KMS-11 (cell line): ENCODE data around the gene DCTN4.

Experiments used
- H2AFZ ChIP-seq: fragments of 200-600 bp; sonication (generic); 2 replicates; pipeline ENCODE4 v1.6.1; 2016; ENCODE audit warnings: antibody characterized with exemption, mixed run types, low read depth
- H3K27ac ChIP-seq: fragments of 200-600 bp; sonication (generic); 2 replicates; pipeline ENCODE4 v1.6.1; 2016; ENCODE audit warnings: mild to moderate bottlenecking, mixed run types
- H3K27me3 ChIP-seq: fragments of 200-600 bp; sonication (generic); 2 replicates; pipeline ENCODE4 v1.6.1; 2017; ENCODE audit warnings: mild to moderate bottlenecking, low read depth, mixed run types, moderate library complexity; ENCODE audit not compliant: insufficient read depth
- H3K36me3 ChIP-seq: fragments of 200-600 bp; sonication (generic); 2 replicates; pipeline ENCODE4 v1.6.1; 2017; ENCODE audit warnings: mild to moderate bottlenecking, mixed run types; ENCODE audit not compliant: insufficient read depth
- H3K4me1 ChIP-seq: fragments of 200-600 bp; sonication (generic); 2 replicates; pipeline ENCODE4 v1.6.1; 2016; ENCODE audit warnings: mild to moderate bottlenecking, low read depth, mixed run types; ENCODE audit not compliant: poor library complexity, severe bottlenecking
- H3K4me2 ChIP-seq: fragments of 200-600 bp; sonication (generic); 2 replicates; pipeline ENCODE4 v1.7.0; 2016; ENCODE audit warnings: mild to moderate bottlenecking, mixed run types
- H3K4me3 ChIP-seq: fragments of 200-600 bp; sonication (generic); IDR thresholded peaks from 2 replicates; pipeline ENCODE4 v1.6.1; 2017; ENCODE audit warnings: low read depth, low read length, mixed read lengths; ENCODE audit not compliant: insufficient read depth
- H3K79me2 ChIP-seq: fragments of 200-600 bp; sonication (generic); 2 replicates; pipeline ENCODE4 v1.6.1; 2016; ENCODE audit warnings: low read depth, mixed run types; ENCODE audit not compliant: insufficient read depth
- H3K9ac ChIP-seq: fragments of 200-600 bp; sonication (generic); 2 replicates; pipeline ENCODE4 v1.6.1; 2016; ENCODE audit warnings: mild to moderate bottlenecking, mixed run types
- H4K20me1 ChIP-seq: fragments of 200-600 bp; sonication (generic); 2 replicates; pipeline ENCODE4 v1.6.1; 2016; ENCODE audit warnings: mild to moderate bottlenecking, mixed run types; ENCODE audit not compliant: insufficient read depth
- CTCF ChIP-seq: fragments of 200-600 bp; sonication (generic); conservative IDR thresholded peaks from 2 replicates; pipeline ENCODE4 v1.6.1; 2017; ENCODE audit warnings: low read depth, mild to moderate bottlenecking, antibody characterized with exemption, low read length, moderate library complexity, mixed read lengths

DCTN4 gene

GRCh38 chr5:150777685-150778084 is 18.9 kb upstream of the DCTN4 start:
- no peak overlapping the region for H3K27ac ChIP-seq
- no peak overlapping the region for H3K4me3 ChIP-seq
- TF ChIP-seq CTCF: no peak
- no peak overlapping the region for H2AFZ ChIP-seq
- no peak overlapping the region for H3K9ac ChIP-seq
- H3K36me3 ChIP-seq: no peaks in the 10 kb centered on the region
- H3K79me2 ChIP-seq: no peaks in the 10 kb centered on the region
- H4K20me1 ChIP-seq: no peaks in the 10 kb centered on the region
- no peak overlapping the region for H3K4me2 ChIP-seq
- no peaks in the 10 kb centered on the region for H3K4me1 ChIP-seq
- no peaks in the 10 kb centered on the region for H3K27me3 ChIP-seq

GRCh38 chr5:150774145-150774544 is 15.3 kb upstream of the DCTN4 start:
- Histone ChIP-seq H3K4me1 (no peaks in the 10 kb centered on the region), H3K79me2 (no peaks in the 10 kb centered on the region), H3K4me3 (no peak overlapping the region), H3K27ac (no peak overlapping the region), H3K9ac (no peak overlapping the region), H4K20me1 (no peaks in the 10 kb centered on the region), H2AFZ (no peak overlapping the region), H3K27me3 (no peaks in the 10 kb centered on the region), H3K36me3 (no peaks in the 10 kb centered on the region), H3K4me2 (no peak overlapping the region)
- TF ChIP-seq CTCF: no peak

GRCh38 chr5:150771034-150771795 is 12.4 kb upstream of the DCTN4 start:
- Histone ChIP-seq H3K36me3 (no peaks in the 10 kb centered on the region), H3K4me3 (no peak overlapping the region), H3K4me2 (no peak overlapping the region), H2AFZ (no peak overlapping the region), H3K27me3 (no peaks in the 10 kb centered on the region), H3K9ac (no peak overlapping the region), H3K27ac (no peak overlapping the region), H3K79me2 (no peaks in the 10 kb centered on the region), H3K4me1 (no peaks in the 10 kb centered on the region), H4K20me1 (no peaks in the 10 kb centered on the region)
- TF ChIP-seq CTCF: no peak

- Histone ChIP-seq H3K79me2 (no peaks in the 10 kb centered on the region), H3K9ac (no peak overlapping the region), H3K4me3 (no peak overlapping the region), H3K27me3 (no peaks in the 10 kb centered on the region), H3K4me2 (no peak overlapping the region), H4K20me1 (no peaks in the 10 kb centered on the region), H3K27ac (no peak overlapping the region), H2AFZ (no peak overlapping the region), H3K36me3 (no peaks in the 10 kb centered on the region), H3K4me1 (no peaks in the 10 kb centered on the region)
- TF ChIP-seq CTCF: no peak
Observed at GRCh38 chr5:150766251-150766650, 7.4 kb upstream of the DCTN4 start.
